ENCODE data around the gene HIC1. TPM values are rescaled to one million over a fixed set of nuclear protein-coding genes. Genes with fewer than 3 reads are reported as not detected.

The HIC1 gene
- total RNA-seq, 1 experiment from 2014 or later, result 1.4 TPM

DNA sequence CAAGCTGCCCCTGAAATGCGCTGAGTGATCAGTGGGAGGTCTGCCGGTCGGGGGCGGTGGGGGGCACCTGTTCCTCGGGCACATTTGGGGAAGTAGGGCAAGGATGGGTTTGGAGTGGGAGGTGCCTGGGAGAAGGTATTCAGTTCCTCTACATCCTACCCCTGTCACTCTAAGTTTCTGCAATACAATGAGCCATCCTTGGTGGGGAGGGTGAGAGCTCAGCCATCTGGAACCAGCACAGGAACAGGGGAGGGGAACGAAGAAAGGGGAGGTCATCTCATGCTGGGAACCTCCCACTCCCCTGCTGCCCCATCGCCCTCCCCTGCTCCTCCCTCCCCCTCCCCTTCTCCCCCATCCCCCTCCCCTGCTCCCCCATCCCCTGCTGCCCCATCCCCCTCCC, 20.7 kb upstream of the HIC1 start:
- no peak overlapping the region for H3K27ac ChIP-seq (ENCODE audit: low read length)
- no peak for TF ChIP-seq POLR2AphosphoS5 (IDR thresholded peaks at IDR 0.05; ENCODE audit: low read depth, low read length)
- no peak for TF ChIP-seq SIN3A (IDR thresholded peaks at IDR 0.05; ENCODE audit: borderline replicate concordance, insufficient read depth, low read depth, low read length)
- no peak for TF ChIP-seq TCF7L2 (IDR thresholded peaks at IDR 0.05; ENCODE audit: low read depth, low read length)
- TF ChIP-seq, protein P1, sequence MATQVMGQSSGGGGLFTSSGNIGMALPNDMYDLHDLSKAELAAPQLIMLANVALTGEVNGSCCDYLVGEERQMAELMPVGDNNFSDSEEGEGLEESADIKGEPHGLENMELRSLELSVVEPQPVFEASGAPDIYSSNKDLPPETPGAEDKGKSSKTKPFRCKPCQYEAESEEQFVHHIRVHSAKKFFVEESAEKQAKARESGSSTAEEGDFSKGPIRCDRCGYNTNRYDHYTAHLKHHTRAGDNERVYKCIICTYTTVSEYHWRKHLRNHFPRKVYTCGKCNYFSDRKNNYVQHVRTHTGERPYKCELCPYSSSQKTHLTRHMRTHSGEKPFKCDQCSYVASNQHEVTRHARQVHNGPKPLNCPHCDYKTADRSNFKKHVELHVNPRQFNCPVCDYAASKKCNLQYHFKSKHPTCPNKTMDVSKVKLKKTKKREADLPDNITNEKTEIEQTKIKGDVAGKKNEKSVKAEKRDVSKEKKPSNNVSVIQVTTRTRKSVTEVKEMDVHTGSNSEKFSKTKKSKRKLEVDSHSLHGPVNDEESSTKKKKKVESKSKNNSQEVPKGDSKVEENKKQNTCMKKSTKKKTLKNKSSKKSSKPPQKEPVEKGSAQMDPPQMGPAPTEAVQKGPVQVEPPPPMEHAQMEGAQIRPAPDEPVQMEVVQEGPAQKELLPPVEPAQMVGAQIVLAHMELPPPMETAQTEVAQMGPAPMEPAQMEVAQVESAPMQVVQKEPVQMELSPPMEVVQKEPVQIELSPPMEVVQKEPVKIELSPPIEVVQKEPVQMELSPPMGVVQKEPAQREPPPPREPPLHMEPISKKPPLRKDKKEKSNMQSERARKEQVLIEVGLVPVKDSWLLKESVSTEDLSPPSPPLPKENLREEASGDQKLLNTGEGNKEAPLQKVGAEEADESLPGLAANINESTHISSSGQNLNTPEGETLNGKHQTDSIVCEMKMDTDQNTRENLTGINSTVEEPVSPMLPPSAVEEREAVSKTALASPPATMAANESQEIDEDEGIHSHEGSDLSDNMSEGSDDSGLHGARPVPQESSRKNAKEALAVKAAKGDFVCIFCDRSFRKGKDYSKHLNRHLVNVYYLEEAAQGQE (IDR thresholded peaks at IDR 0.05; ENCODE audit: insufficient read depth in 1 of 2, low read depth in 2 of 2, low read length in 1 of 2), result no peak
- TF ChIP-seq, protein P2, sequence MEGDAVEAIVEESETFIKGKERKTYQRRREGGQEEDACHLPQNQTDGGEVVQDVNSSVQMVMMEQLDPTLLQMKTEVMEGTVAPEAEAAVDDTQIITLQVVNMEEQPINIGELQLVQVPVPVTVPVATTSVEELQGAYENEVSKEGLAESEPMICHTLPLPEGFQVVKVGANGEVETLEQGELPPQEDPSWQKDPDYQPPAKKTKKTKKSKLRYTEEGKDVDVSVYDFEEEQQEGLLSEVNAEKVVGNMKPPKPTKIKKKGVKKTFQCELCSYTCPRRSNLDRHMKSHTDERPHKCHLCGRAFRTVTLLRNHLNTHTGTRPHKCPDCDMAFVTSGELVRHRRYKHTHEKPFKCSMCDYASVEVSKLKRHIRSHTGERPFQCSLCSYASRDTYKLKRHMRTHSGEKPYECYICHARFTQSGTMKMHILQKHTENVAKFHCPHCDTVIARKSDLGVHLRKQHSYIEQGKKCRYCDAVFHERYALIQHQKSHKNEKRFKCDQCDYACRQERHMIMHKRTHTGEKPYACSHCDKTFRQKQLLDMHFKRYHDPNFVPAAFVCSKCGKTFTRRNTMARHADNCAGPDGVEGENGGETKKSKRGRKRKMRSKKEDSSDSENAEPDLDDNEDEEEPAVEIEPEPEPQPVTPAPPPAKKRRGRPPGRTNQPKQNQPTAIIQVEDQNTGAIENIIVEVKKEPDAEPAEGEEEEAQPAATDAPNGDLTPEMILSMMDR (IDR thresholded peaks at IDR 0.05), result no peak
- POLR2A ChIA-PET, result no interaction called here
- peaks cover 3% of the 10 kb centered on the region; the same call in 1 of the 2 replicates for H3K4me1 ChIP-seq (ENCODE audit: control insufficient read depth, insufficient read depth, low read length)
- DNase-seq (ENCODE audit: low read depth, low spot score) (no peak), ATAC-seq (no peak)
- no peaks in the 10 kb centered on the region for H3K9me3 ChIP-seq (ENCODE audit: control insufficient read depth, insufficient read depth, low read depth, low read length)
- H3K36me3 ChIP-seq (ENCODE audit: control insufficient read depth, insufficient read depth, low read length), result no peaks in the 10 kb centered on the region; the same call in 1 of the 2 replicates
- CTCF ChIA-PET, result no interaction called here
- in situ Hi-C loops (cut with HindIII; ENCODE audit: low pct_unique_long_range_greater_than_20kb, low sequenced_read_pairs), result no loop called here
- no peak overlapping the region for H3K4me3 ChIP-seq (ENCODE audit: low read depth in 2 of 2, low read length in 2 of 2)
- intact Hi-C loops (cut with micrococcal nuclease; ENCODE audit: unreplicated experiment), result no loop called here
- BruUV-seq (replicated peaks), result no TSS peak
- no peaks in the 10 kb centered on the region for H3K27me3 ChIP-seq (ENCODE audit: control insufficient read depth, insufficient read depth, low read length)

DNA sequence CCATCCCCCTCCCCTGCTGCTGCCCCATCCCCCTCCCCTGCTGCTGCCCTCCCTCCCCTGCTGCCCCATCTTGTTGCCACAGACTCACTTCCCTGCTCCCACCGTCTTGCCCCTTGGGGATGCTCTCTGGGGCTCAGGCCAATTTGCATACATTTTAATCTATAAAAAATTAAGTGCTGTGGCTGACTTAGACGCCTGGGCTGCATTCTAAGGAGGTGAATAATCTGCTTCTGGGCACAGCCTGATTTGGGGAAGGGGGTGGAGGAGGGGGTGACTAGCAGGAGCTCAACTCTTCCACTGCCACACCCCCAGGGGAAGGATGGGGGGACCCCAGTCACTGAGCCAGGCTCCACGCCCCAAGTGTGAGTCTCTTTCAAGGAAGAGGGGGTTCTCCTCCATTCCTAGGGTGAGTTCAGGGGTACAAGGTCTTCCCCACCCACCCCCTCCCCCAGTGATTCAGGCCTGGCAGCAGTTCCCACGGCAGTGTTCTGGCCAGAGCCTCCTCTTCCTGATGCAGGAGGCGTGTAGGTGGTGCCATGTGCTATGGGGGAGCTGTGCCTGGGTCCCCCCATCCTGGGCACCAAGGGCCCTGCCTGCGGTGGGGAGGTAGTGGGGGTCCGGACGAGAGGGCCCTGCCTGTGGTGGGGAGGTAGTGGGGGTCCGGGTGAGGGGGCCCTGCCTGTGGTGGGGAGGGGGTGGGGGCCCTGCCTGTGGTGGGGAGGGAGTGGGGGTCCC, 19.9 kb upstream of the HIC1 start:
- ChIA-PET POLR2A (no interaction called here), CTCF (no interaction called here)
- BruUV-seq (replicated peaks), result no TSS peak
- peaks cover 3% of the 10 kb centered on the region; the same call in 1 of the 2 replicates for H3K4me1 ChIP-seq (ENCODE audit: control insufficient read depth, insufficient read depth, low read length)
- no peaks in the 10 kb centered on the region for H3K9me3 ChIP-seq (ENCODE audit: control insufficient read depth, insufficient read depth, low read depth, low read length)
- DNase-seq (ENCODE audit: low read depth, low spot score) (no peak), ATAC-seq (no peak)
- H3K27ac ChIP-seq (ENCODE audit: low read length), result no peak overlapping the region
- H3K4me3 ChIP-seq (ENCODE audit: low read depth in 2 of 2, low read length in 2 of 2), result no peak overlapping the region
- H3K36me3 ChIP-seq (ENCODE audit: control insufficient read depth, insufficient read depth, low read length), result no peaks in the 10 kb centered on the region; the same call in 1 of the 2 replicates
- intact Hi-C loops (cut with micrococcal nuclease; ENCODE audit: unreplicated experiment), result no loop called here
- H3K27me3 ChIP-seq (ENCODE audit: control insufficient read depth, insufficient read depth, low read length), result no peaks in the 10 kb centered on the region
- TF ChIP-seq SIN3A (IDR thresholded peaks at IDR 0.05; ENCODE audit: borderline replicate concordance, insufficient read depth, low read depth, low read length) (no peak), TCF7L2 (IDR thresholded peaks at IDR 0.05; ENCODE audit: low read depth, low read length) (no peak), POLR2AphosphoS5 (IDR thresholded peaks at IDR 0.05; ENCODE audit: low read depth, low read length) (no peak)
- TF ChIP-seq, protein P1 (IDR thresholded peaks at IDR 0.05; ENCODE audit: insufficient read depth in 1 of 2, low read depth in 2 of 2, low read length in 1 of 2), result no peak
- TF ChIP-seq, protein P2 (IDR thresholded peaks at IDR 0.05), result no peak
- in situ Hi-C loops (cut with HindIII; ENCODE audit: low pct_unique_long_range_greater_than_20kb, low sequenced_read_pairs), result no loop called here
